Skeletal muscle tissue (tissue), 4 donors: ENCODE measurements around the gene NHERF2. TPM values are rescaled to one million over a fixed set of nuclear protein-coding genes. Genes with fewer than 3 reads are reported as not detected.

Source experiments
- H3K27ac ChIP-seq: one replicate; pipeline ENCODE4 v1.7.0; 2013; ENCODE audit warnings: mild to moderate bottlenecking, low read depth, low read length, inconsistent platforms
- H3K27me3 ChIP-seq, 3 donors: one replicate each; pipeline ENCODE4 v1.7.0; 2013; ENCODE audit warnings: low read length in 3 of 3; ENCODE audit not compliant: control insufficient read depth in 3 of 3, insufficient read depth in 3 of 3
- H3K36me3 ChIP-seq, 3 donors: one replicate each; pipeline ENCODE4 v1.7.0; 2013; ENCODE audit warnings: low read length in 3 of 3; ENCODE audit not compliant: control insufficient read depth in 3 of 3, insufficient read depth in 3 of 3
- H3K4me1 ChIP-seq, 3 donors: one replicate each; pipeline ENCODE4 v1.7.0; 2013; ENCODE audit warnings: low read length in 3 of 3, mild to moderate bottlenecking in 3 of 3; ENCODE audit not compliant: control insufficient read depth in 3 of 3, insufficient read depth in 3 of 3
- H3K4me3 ChIP-seq, 3 donors: one replicate each; pipeline ENCODE4 v1.7.0; 2013; ENCODE audit warnings: low read length in 3 of 3
- H3K9ac ChIP-seq, 3 donors: one replicate each; pipeline ENCODE4 v1.7.0; 2013; ENCODE audit warnings: low read length in 3 of 3, mild to moderate bottlenecking in 3 of 3, moderate library complexity in 2 of 3, low read depth in 1 of 3
- H3K9me3 ChIP-seq, 3 donors: one replicate each; pipeline ENCODE4 v1.7.0; 2013; ENCODE audit warnings: low read length in 3 of 3; ENCODE audit not compliant: control insufficient read depth in 3 of 3
- total RNA-seq: library from RNA; depleted of rRNA; stranded (reverse); fragments of >200 nt; gene quantifications from one replicate; pipeline ENCODE4 v1.2.3, GENCODE V29; 2014
- donor health status: Osteomylitis.

Gene NHERF2
- total RNA-seq, 1 donor from 2014 or later, result 15.1 TPM

GRCh38 chr16:1998852-1999801 is 27.6 kb upstream of the NHERF2 start:
- Histone ChIP-seq H3K9me3 (no peaks in the 10 kb centered on the region), H3K36me3 (peaks cover 35 to 49% (median 42%) of the 10 kb centered on the region in 3 donors), H3K4me1 (peaks cover 9 to 17% (median 14%) of the 10 kb centered on the region in 3 donors), H3K27me3 (no peaks in the 10 kb centered on the region), H3K4me3 (no peak overlapping the region), H3K27ac (no peak overlapping the region), H3K9ac (no peak overlapping the region)

- no peaks in the 10 kb centered on the region for H3K9me3 ChIP-seq
- no peak overlapping the region for H3K9ac ChIP-seq
- peaks cover 35 to 49% (median 42%) of the 10 kb centered on the region in 3 donors for H3K36me3 ChIP-seq
- H3K4me3 ChIP-seq, result no peak overlapping the region
- no peak overlapping the region for H3K27ac ChIP-seq
- H3K4me1 ChIP-seq, result peaks cover 18 to 25% (median 23%) of the 10 kb centered on the region in 3 donors
- H3K27me3 ChIP-seq, result no peaks in the 10 kb centered on the region
Observed at GRCh38 chr16:1999866-2000514, 26.7 kb upstream of the NHERF2 start.

GRCh38 chr16:2001035-2001434 is 25.7 kb upstream of the NHERF2 start:
- peaks cover 35 to 50% (median 42%) of the 10 kb centered on the region in 3 donors for H3K36me3 ChIP-seq
- no peaks in the 10 kb centered on the region for H3K9me3 ChIP-seq
- no peak overlapping the region for H3K27ac ChIP-seq
- H3K4me1 ChIP-seq, result peaks cover 28 to 36% (median 33%) of the 10 kb centered on the region in 3 donors
- no peaks in the 10 kb centered on the region for H3K27me3 ChIP-seq
- H3K4me3 ChIP-seq, result no peak overlapping the region
- H3K9ac ChIP-seq, result no peak overlapping the region

- H3K9me3 ChIP-seq, result no peaks in the 10 kb centered on the region
- H3K9ac ChIP-seq, result no peak overlapping the region
- H3K27me3 ChIP-seq, result no peaks in the 10 kb centered on the region
- H3K27ac ChIP-seq, result no peak overlapping the region
- H3K36me3 ChIP-seq, result peaks cover 35 to 50% (median 40%) of the 10 kb centered on the region in 3 donors
- no peak overlapping the region for H3K4me3 ChIP-seq
- peaks cover 35 to 42% (median 39%) of the 10 kb centered on the region in 3 donors for H3K4me1 ChIP-seq
Observed at GRCh38 chr16:2001456-2002355, 25.0 kb upstream of the NHERF2 start.

GRCh38 chr16:2002406-2003230 is 24.1 kb upstream of the NHERF2 start:
- Histone ChIP-seq H3K4me3 (no peak overlapping the region), H3K9ac (no peak overlapping the region), H3K36me3 (peaks cover 33 to 45% (median 34%) of the 10 kb centered on the region in 3 donors), H3K27ac (no peak overlapping the region), H3K9me3 (no peaks in the 10 kb centered on the region), H3K4me1 (peaks cover 43 to 50% (median 48%) of the 10 kb centered on the region in 3 donors), H3K27me3 (no peaks in the 10 kb centered on the region)

GRCh38 chr16:2003231-2003826 is 23.4 kb upstream of the NHERF2 start:
- H3K9ac ChIP-seq, result peak overlapping the region in 2 of 3 donors; percentile 32 to 45
- H3K9me3 ChIP-seq, result no peaks in the 10 kb centered on the region
- H3K36me3 ChIP-seq, result peaks cover 29 to 38% (median 29%) of the 10 kb centered on the region in 3 donors
- H3K27me3 ChIP-seq, result no peaks in the 10 kb centered on the region
- H3K27ac ChIP-seq, result peak overlapping the region; percentile 79
- H3K4me3 ChIP-seq, result peak overlapping the region in 1 of 3 donors; percentile 13
- H3K4me1 ChIP-seq, result peaks cover 50 to 52% (median 52%) of the 10 kb centered on the region in 3 donors

- Histone ChIP-seq H3K9ac (peak overlapping the region; percentile 10 to 71 (median 64)), H3K36me3 (peaks cover 27 to 37% (median 28%) of the 10 kb centered on the region in 3 donors), H3K4me1 (peaks cover 57 to 59% (median 59%) of the 10 kb centered on the region in 3 donors), H3K27me3 (no peaks in the 10 kb centered on the region), H3K27ac (peak overlapping the region; percentile 79), H3K9me3 (no peaks in the 10 kb centered on the region), H3K4me3 (peak overlapping the region; percentile 23 to 67 (median 42))
Observed at GRCh38 chr16:2003827-2004641, 22.7 kb upstream of the NHERF2 start.

GRCh38 chr16:2004795-2005517 is 21.7 kb upstream of the NHERF2 start:
- peaks cover 23 to 29% (median 24%) of the 10 kb centered on the region in 3 donors for H3K36me3 ChIP-seq
- H3K27ac ChIP-seq, result no peak overlapping the region
- no peaks in the 10 kb centered on the region for H3K9me3 ChIP-seq
- H3K4me3 ChIP-seq, result no peak overlapping the region
- peaks cover 59 to 62% (median 59%) of the 10 kb centered on the region in 3 donors for H3K4me1 ChIP-seq
- no peaks in the 10 kb centered on the region for H3K27me3 ChIP-seq
- peak overlapping the region; percentile 13 to 71 (median 64) for H3K9ac ChIP-seq
